HepG2 (cell line): ENCODE measurements around the gene TRAP1. TPM values are rescaled to one million over a fixed set of nuclear protein-coding genes. Genes with fewer than 3 reads are reported as not detected.

Source experiments
- ATAC-seq: fragments of 200-7000 bp; cut with Tn5 transposase; 3 replicates; pipeline ENCODE4 v1.9.1; 2020; ENCODE audit warnings: mild to moderate bottlenecking, moderate library complexity
- BruUV-seq: library from RNA; stranded (reverse); fragments of 400-500 nt; replicated peaks from 2 replicates; lab custom pipeline; 2021; lab: Mats Ljungman, UMichigan
- CTCF ChIA-PET: fragments of 300-600 bp; formaldehyde crosslinking; extraction: SDS; loops from one replicate; lab custom pipeline; 2021; ENCODE audit warnings: low total read pairs, inconsistent platforms, low intra/inter-chr PET ratio; lab: Yijun Ruan, JAX
- POLR2A ChIA-PET: fragments of 350-600 bp; sonication (Branson Sonifier 250); formaldehyde crosslinking; loops from one replicate; lab custom pipeline; 2020; ENCODE audit warnings: antibody characterized with exemption, inconsistent platforms; lab: Yijun Ruan, JAX
- DNase-seq: peaks from one replicate; pipeline ENCODE4 v3.0.0-alpha.2; 2015; ENCODE audit warnings: low spot score
- FAIRE-seq: peaks from 3 replicates; lab custom pipeline; 2011; peaks lifted over from hg19 to GRCh38; lab: Jason Lieb, UNC
- H2AFZ ChIP-seq: one replicate; pipeline ENCODE4 v1.6.1; 2011; ENCODE audit warnings: low read length, inconsistent platforms
- H3K27ac ChIP-seq: fragments of 300-600 bp; 3 replicates; pipeline ENCODE4 v1.8.0; 2011; ENCODE audit warnings: mixed run types, mild to moderate bottlenecking, mixed read lengths, low read length, inconsistent platforms; ENCODE audit not compliant: insufficient read depth; ENCODE audit errors: extremely low read length
- H3K27me3 ChIP-seq, 2 experiments: fragments of 200-600 bp in 1 of 2; 2 replicates in 1 of 2; 3 replicates in 1 of 2; pipeline versions ENCODE4 v1.6.0 to v1.8.0; 2011; ENCODE audit warnings: low read length in 2 of 2, mild to moderate bottlenecking in 2 of 2, moderate library complexity in 2 of 2, inconsistent platforms in 1 of 2; ENCODE audit not compliant: insufficient read depth in 2 of 2, control insufficient read depth in 1 of 2
- H3K36me3 ChIP-seq, 2 experiments: fragments of 200-600 bp in 1 of 2; replicated peaks in 1 of 2; 2 replicates in 1 of 2; 3 replicates in 1 of 2; pipeline versions ENCODE4 v1.5.1 to v1.8.0; 2011; ENCODE audit warnings: low read length in 2 of 2, inconsistent platforms in 1 of 2; ENCODE audit not compliant: insufficient read depth in 2 of 2, control insufficient read depth in 1 of 2
- H3K4me1 ChIP-seq: 2 replicates; pipeline ENCODE4 v1.5.1; 2012; ENCODE audit warnings: low read length, inconsistent platforms; ENCODE audit not compliant: insufficient read depth
- H3K4me2 ChIP-seq: 2 replicates; pipeline ENCODE4 v1.6.0; 2011; ENCODE audit warnings: low read depth, low read length, inconsistent platforms
- H3K4me3 ChIP-seq, 3 experiments: fragments of 200-600 bp in 1 of 3; sonication (generic), shearing (Covaris generic) in 1 of 3; replicated peaks in 1 of 3; 2 replicates each; pipeline ENCODE4 v1.5.1; 2011 to 2016; ENCODE audit warnings: low read length in 3 of 3, inconsistent platforms in 2 of 3, low read depth in 2 of 3, mild to moderate bottlenecking in 2 of 3, control low read depth in 1 of 3, mixed read lengths in 1 of 3; ENCODE audit not compliant: insufficient read depth in 1 of 3
- H3K79me2 ChIP-seq: one replicate; pipeline ENCODE4 v1.6.1; 2011; ENCODE audit warnings: low read length, inconsistent platforms; ENCODE audit not compliant: insufficient read depth
- H3K9ac ChIP-seq: 2 replicates; pipeline ENCODE4 v1.6.0; 2011; ENCODE audit warnings: mild to moderate bottlenecking, low read depth, low read length, inconsistent platforms; ENCODE audit not compliant: insufficient read depth
- H3K9me3 ChIP-seq: 2 replicates; pipeline ENCODE4 v1.5.1; 2012; ENCODE audit warnings: mild to moderate bottlenecking, low read length
- H4K20me1 ChIP-seq: 2 replicates; pipeline ENCODE4 v1.6.0; 2011; ENCODE audit warnings: inconsistent platforms, mild to moderate bottlenecking, low read length, moderate library complexity; ENCODE audit not compliant: insufficient read depth
- ERF ChIP-seq: IDR thresholded peaks from 2 replicates; pipeline ENCODE4 v1.6.1; 2018; ENCODE audit warnings: missing biosample characterization, missing genetic modification reagents
- ESRRA ChIP-seq: sonication (generic); formaldehyde crosslinking; IDR thresholded peaks from 2 replicates; pipeline ENCODE4 v1.5.1; 2020; ENCODE audit warnings: mild to moderate bottlenecking, low read depth, missing genetic modification reagents
- ETV5 ChIP-seq: IDR thresholded peaks from 2 replicates; pipeline ENCODE4 v1.6.1; 2018; ENCODE audit warnings: missing biosample characterization, missing genetic modification reagents, inconsistent platforms, borderline replicate concordance
- HOXA7 ChIP-seq: sonication (generic); formaldehyde crosslinking; IDR thresholded peaks from 2 replicates; pipeline ENCODE4 v1.8.1; 2022; ENCODE audit warnings: mild to moderate bottlenecking, missing genetic modification reagents, moderate library complexity
- KLF6 ChIP-seq: IDR thresholded peaks from 2 replicates; pipeline ENCODE4 v1.8.0; 2016; ENCODE audit warnings: missing biosample characterization, missing genetic modification reagents
- NR0B2 ChIP-seq: sonication (generic); formaldehyde crosslinking; IDR thresholded peaks from 2 replicates; pipeline ENCODE4 v1.4.0; 2020; ENCODE audit warnings: mild to moderate bottlenecking, missing genetic modification reagents
- PREB ChIP-seq: sonication (generic); formaldehyde crosslinking; IDR thresholded peaks from 2 replicates; pipeline ENCODE4 v1.4.0; 2020; ENCODE audit warnings: missing genetic modification reagents
- SNAPC2 ChIP-seq: sonication (generic); formaldehyde crosslinking; IDR thresholded peaks from 2 replicates; pipeline ENCODE4 v1.8.1; 2022; ENCODE audit warnings: mild to moderate bottlenecking, missing genetic modification reagents
- THRA ChIP-seq: sonication (generic); formaldehyde crosslinking; IDR thresholded peaks from 2 replicates; pipeline ENCODE4 v1.4.0; 2020; ENCODE audit warnings: missing genetic modification reagents, borderline replicate concordance
- TRIM24 ChIP-seq: sonication (generic); formaldehyde crosslinking; IDR thresholded peaks from 2 replicates; pipeline ENCODE4 v1.8.0; 2022; ENCODE audit warnings: mild to moderate bottlenecking, missing genetic modification reagents
- TSC22D2 ChIP-seq: sonication (generic); formaldehyde crosslinking; IDR thresholded peaks from 2 replicates; pipeline ENCODE4 v1.5.1; 2020; ENCODE audit warnings: missing genetic modification reagents, mild to moderate bottlenecking, borderline replicate concordance
- ZBTB20 ChIP-seq: sonication (generic); formaldehyde crosslinking; IDR thresholded peaks from 2 replicates; pipeline ENCODE4 v1.8.1; 2023; ENCODE audit warnings: missing genetic modification reagents, low read depth, mild to moderate bottlenecking, borderline replicate concordance
- ZFP41 ChIP-seq: sonication (generic); formaldehyde crosslinking; IDR thresholded peaks from 2 replicates; pipeline ENCODE4 v1.4.0; 2020; ENCODE audit warnings: mild to moderate bottlenecking, missing genetic modification reagents, borderline replicate concordance
- ZNF18 ChIP-seq: sonication (generic); formaldehyde crosslinking; IDR thresholded peaks from 2 replicates; pipeline ENCODE4 v1.8.0; 2022; ENCODE audit warnings: mild to moderate bottlenecking, missing genetic modification reagents; ENCODE audit not compliant: insufficient replicate concordance
- ZNF567 ChIP-seq: sonication (generic); formaldehyde crosslinking; IDR thresholded peaks from 2 replicates; pipeline ENCODE4 v1.8.1; 2023; ENCODE audit warnings: mild to moderate bottlenecking, missing genetic modification reagents, borderline replicate concordance
- ZNF644 ChIP-seq: IDR thresholded peaks from 2 replicates; pipeline ENCODE4 v1.6.1; 2016; ENCODE audit warnings: low read depth
- ZNF713 ChIP-seq: sonication (generic); formaldehyde crosslinking; IDR thresholded peaks from 2 replicates; pipeline ENCODE4 v1.4.0; 2020; ENCODE audit warnings: mild to moderate bottlenecking, missing genetic modification reagents
- ZNF75D ChIP-seq: sonication (generic); formaldehyde crosslinking; IDR thresholded peaks from 2 replicates; pipeline ENCODE4 v1.8.1; 2023; ENCODE audit warnings: missing genetic modification reagents, mild to moderate bottlenecking, borderline replicate concordance
- ZSCAN30 ChIP-seq: sonication (generic); formaldehyde crosslinking; IDR thresholded peaks from 2 replicates; pipeline ENCODE4 v1.5.0; 2020; ENCODE audit warnings: mild to moderate bottlenecking, missing genetic modification reagents
- WGBS: methylation state at CpG from one replicate; pipeline ENCODE4 v1.1.6; 2017; ENCODE audit warnings: low lambda C conversion rate; 5-methylcytosine and 5-hydroxymethylcytosine counted together
- in situ Hi-C: cut with HindIII; loops from 2 replicates; pipeline ENCODE4 v1.10.0; 2017; ENCODE audit warnings: low pct_unique_long_range_greater_than_20kb; ENCODE audit not compliant: extremely low pct_ligation_motif_present
- intact Hi-C: fragments of 100-400 bp; cut with micrococcal nuclease; formaldehyde crosslinking; loops from one replicate; pipeline ENCODE4 v1.10.0; 2022; ENCODE audit not compliant: unreplicated experiment
- polyA plus RNA-seq, 8 experiments: library from polyadenylated mRNA; depleted of rRNA in 3 of 8; stranded (reverse) in 7 of 8; unstranded in 1 of 8; fragments of >200 nt; fragmentation: Illumina TruSeq in 4 of 8; extraction: Trizol in 4 of 8; gene quantifications; 2 replicates each; pipeline versions ENCODE4 v1.2.1 to v1.2.3, GENCODE V29; 2011 to 2016; ENCODE audit warnings: low read depth in 4 of 8, missing spikeins in 1 of 8, mixed read lengths in 1 of 8; ENCODE audit not compliant: insufficient read depth in 1 of 8
- total RNA-seq, 5 experiments: library from RNA; depleted of rRNA; stranded (reverse); fragments of >200 nt; fragmentation: Illumina TruSeq; extraction: Trizol; gene quantifications; 2 replicates each; pipeline ENCODE4 v1.2.3, GENCODE V29; 2016; ENCODE audit warnings: low read depth in 1 of 5

Gene TRAP1
- total and polyA plus RNA-seq, 2 of the 13 experiments (the other 11 are each of a cell fraction or from before 2014, with no cell fraction given): 127 to 240 TPM

GRCh38 chr16:3623642-3624041 lies 93.7 kb downstream of the TRAP1 start:
- no peak overlapping the region for H3K27ac ChIP-seq
- no peaks in the 10 kb centered on the region for H3K4me1 ChIP-seq
- 97% methylated on average over 3 of the region's 3 CpGs for WGBS
- H2AFZ ChIP-seq: no peak overlapping the region
- in situ Hi-C loops: no loop called here
- no peaks in the 10 kb centered on the region for H3K36me3 ChIP-seq
- no TSS peak for BruUV-seq
- no peak overlapping the region for H3K9ac ChIP-seq
- H4K20me1 ChIP-seq: no peaks in the 10 kb centered on the region
- ATAC-seq: no peak
- no peaks in the 10 kb centered on the region for H3K9me3 ChIP-seq
- ChIA-PET POLR2A (no interaction called here), CTCF (no interaction called here)
- H3K79me2 ChIP-seq: peaks cover 3% of the 10 kb centered on the region
- intact Hi-C loops: no loop called here
- no peak for DNase-seq
- no peak for FAIRE-seq
- no peak overlapping the region for H3K4me2 ChIP-seq
- no peak for TF ChIP-seq ZFP41 (CRISPR knock-in tag)
- TF ChIP-seq ZNF18: no peak
- no peak for TF ChIP-seq KLF6
- TF ChIP-seq THRA (CRISPR knock-in tag): no peak
- TF ChIP-seq ERF (CRISPR knock-in tag): no peak
- no peak for TF ChIP-seq ETV5 (CRISPR knock-in tag)
- TF ChIP-seq ZNF75D (CRISPR knock-in tag): no peak
- no peak for TF ChIP-seq ZNF567
- TF ChIP-seq SNAPC2 (CRISPR knock-in tag): no peak
- no peak for TF ChIP-seq ZSCAN30
- TF ChIP-seq TRIM24 (CRISPR knock-in tag): no peak
- TF ChIP-seq ZBTB20 (CRISPR knock-in tag): no peak
- no peak for TF ChIP-seq HOXA7 (CRISPR knock-in tag)
- no peak for TF ChIP-seq PREB (CRISPR knock-in tag)
- TF ChIP-seq ESRRA (CRISPR knock-in tag): no peak
- TF ChIP-seq TSC22D2 (CRISPR knock-in tag): no peak
- no peak for TF ChIP-seq NR0B2 (CRISPR knock-in tag)
- TF ChIP-seq ZNF644 (CRISPR knock-in tag): no peak
- TF ChIP-seq ZNF713: no peak
- H3K4me3 ChIP-seq: no peak overlapping the region
- H3K27me3 ChIP-seq: no peaks in the 10 kb centered on the region
